HG02852 (cell line): ENCODE measurements around the gene CFAP157.
"Not testable (repeated sequence)": the region's sequence is repeated elsewhere in the genome, so short reads cannot be mapped to it uniquely, and the experiment has no call there.

Experiments used
- ATAC-seq: cut with Tn5 transposase; IDR thresholded peaks from one replicate; pipeline ENCODE4 v1.9.1; 2021; ENCODE audit warnings: mild to moderate bottlenecking, moderate library complexity; ENCODE audit not compliant: unreplicated experiment

The CFAP157 gene

GRCh38 chr9:127734747-127735529, 28.1 kb downstream of the CFAP157 start, which contains the start of gene TOR2A:
TSS of gene TOR2A (minus strand) at chr9:127735294. CDS start at chr9:127735270, 24 bp downstream.
- ATAC-seq, result peak; percentile 85

DNA sequence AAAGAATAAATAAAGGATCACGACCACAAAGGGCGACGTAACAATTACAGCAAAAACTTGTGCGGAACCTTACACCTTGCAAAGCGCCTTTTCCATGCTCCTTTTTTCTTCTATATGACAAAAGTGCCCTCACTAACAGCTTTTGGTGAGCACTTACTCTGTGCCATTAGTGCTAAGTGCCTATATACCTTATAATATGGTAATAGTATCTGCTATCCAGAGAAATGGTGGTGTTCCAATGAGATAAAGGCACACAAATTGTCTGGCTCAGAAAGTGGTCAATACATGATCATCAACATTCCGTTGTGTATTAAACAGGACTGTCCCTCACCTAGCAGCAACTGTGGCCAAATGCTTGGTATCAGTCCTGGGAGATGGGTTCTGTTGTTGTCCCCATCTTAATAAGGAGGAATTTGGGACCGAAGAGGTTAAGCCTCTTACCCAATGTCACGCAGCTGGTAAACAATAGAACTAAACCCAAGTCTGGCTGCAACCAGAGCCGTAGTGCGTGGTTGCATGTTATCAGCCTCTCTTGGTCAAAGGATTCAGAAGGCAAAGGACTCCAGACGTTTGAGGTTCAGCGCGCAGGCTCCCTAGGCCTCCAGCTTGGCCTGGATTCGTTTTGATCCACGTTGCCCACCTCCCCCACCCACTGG, 28.9 kb downstream of the CFAP157 start:
- ATAC-seq, result peak; percentile 9

DNA sequence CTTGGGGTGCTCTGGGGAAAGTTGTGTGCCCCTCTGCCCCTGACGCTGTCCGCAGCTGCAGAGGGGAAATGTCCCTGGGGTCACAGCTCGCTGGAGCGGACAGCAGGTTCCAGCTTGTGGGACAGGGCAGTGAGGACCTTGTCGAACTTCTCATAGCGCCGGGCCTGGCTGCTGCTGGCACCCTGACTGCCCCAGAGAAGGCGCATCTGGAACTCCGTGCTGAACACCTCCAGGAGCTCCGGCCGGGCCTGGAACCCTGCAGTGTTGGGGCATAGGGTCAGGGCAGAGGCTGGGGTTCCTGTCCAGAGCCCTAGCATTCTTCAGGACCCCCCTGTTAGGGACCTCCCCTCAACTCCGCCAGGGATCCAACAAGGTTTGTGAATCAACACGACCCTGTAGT, 31.9 kb downstream of the CFAP157 start:
- no peak for ATAC-seq

- no peak for ATAC-seq
Observed at GRCh38 chr9:127739614-127740330, 33.0 kb downstream of the CFAP157 start.

DNA sequence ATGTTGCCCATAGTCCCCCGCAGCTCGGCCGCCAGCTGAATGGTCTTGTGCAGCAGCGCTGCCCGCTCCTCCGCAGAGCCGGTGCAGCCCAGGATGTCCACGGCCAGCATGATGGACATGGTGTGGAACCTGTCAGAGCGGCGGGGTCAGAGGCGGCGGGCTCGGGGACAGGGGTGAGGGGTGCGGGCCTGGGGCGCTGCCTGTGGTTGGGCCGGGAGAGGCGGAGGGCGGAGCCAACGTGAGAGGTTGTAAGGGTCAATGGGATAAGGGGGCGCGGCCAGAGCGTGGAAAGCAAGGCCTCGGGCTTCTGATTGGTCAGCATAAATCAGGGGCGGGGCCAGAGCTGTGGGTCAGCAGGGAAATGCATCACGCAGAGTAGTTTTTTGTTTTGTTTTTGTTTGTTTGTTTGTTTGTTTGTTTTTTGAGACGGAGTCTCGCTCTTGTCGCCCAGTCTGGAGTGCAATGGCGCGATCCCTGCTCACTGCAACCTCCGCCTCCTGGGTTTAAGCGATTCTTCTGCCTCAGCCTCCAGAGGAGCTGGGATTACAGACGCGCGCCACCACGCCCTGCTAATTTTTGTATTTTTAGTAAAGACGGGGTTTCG, 35.1 kb downstream of the CFAP157 start:
- no peak for ATAC-seq

- ATAC-seq, result no peak
Observed at GRCh38 chr9:127742435-127743088, 35.8 kb downstream of the CFAP157 start.

- no peak for ATAC-seq
Observed at GRCh38 chr9:127744398-127745110, 37.8 kb downstream of the CFAP157 start.

DNA sequence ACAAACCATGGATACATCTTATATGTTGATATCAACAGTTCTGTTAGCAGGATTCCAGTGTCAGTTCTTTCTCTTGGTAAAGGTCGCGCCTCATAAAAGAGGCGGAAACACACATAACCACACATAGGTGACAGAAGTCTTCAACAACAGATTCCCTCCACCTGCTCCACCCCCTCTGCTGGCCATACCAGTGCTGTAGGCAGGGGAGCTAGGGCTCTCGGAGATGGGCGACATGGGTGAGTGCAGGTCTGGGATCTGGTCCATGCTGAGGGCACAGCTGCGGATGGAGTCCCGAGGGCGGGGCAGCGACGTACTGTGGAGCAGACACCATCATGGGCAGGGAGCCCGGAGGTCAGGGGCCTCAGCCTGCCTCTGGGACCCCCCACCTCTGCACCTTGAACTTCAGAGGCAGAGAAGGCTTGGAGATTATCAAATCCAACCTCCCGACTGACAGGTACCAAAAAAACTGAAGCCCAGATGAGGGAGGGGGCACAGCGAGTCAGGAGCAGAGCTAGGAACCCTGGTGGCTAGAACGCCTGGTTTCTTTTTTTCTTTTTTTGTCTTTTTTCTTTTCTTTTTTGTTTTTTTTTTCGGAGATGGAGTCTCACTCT, 40.3 kb downstream of the CFAP157 start:
- ATAC-seq, result no peak

- no peak for ATAC-seq
Observed at GRCh38 chr9:127749090-127749787, 42.5 kb downstream of the CFAP157 start.

DNA sequence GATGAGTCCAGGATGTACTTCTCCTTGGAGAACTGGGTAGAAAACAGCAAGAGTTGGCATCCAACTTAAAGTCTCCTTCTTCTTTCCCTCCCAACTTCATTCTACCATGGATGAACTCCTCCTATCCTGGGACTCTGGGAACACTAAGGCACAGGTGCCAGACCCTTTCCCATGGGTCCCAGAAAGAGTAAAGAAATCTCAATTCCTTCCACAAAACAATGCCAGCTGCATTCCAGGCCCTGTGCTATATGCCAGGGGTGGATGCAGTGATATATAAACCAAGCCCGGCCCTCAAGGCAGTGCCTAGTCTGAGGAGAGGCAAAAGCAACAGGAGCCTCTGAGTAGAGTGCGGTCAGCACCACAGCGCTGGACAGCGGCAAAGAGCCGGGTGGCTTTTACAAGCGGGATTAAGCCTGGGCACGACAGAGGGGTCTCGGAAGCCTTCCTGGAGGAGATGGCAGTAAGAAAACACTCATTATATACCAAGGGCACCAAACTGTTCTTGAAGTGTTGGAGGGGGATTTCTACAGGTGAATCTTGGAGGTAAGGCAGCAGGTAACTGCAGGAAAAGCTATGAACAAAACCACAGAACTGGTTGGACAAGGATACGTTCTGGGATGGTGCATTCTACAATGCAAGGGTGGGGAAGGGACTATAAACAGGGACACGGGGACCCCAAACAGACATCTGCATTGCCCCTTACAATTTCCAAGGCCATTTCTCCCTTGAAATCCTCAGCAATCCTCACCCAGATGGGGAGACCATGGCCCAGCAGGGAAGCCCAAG, 44.7 kb downstream of the CFAP157 start:
- ATAC-seq, result no peak

- no peak for ATAC-seq
Observed at GRCh38 chr9:127753148-127753547, 46.4 kb downstream of the CFAP157 start.

DNA sequence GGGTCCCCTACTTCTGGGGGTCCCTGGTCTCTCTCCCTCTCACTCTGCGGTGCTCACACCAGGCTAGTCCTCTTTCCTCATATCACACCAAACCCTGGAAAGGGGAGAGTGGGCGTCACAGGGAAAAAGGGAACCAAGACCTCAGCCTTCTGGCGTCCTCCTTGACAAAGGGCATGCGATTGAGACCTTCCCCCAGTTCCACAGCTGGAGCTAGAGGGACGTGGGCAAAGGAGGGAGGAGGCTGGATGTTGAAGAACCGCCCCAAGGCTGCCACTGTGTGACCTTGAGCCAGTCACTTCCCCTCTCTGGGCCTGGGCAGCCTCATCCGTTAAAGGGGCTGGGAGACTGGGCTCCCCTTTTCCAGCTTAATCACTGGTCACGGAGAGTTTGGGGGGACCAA, 46.8 kb downstream of the CFAP157 start:
- no peak for ATAC-seq

GRCh38 chr9:127754099-127755060, 47.6 kb downstream of the CFAP157 start:
- no peak for ATAC-seq

GRCh38 chr9:127755061-127756060, 48.6 kb downstream of the CFAP157 start:
- ATAC-seq, result no peak

GRCh38 chr9:127756233-127756632, 49.4 kb downstream of the CFAP157 start:
- ATAC-seq, result no peak

DNA sequence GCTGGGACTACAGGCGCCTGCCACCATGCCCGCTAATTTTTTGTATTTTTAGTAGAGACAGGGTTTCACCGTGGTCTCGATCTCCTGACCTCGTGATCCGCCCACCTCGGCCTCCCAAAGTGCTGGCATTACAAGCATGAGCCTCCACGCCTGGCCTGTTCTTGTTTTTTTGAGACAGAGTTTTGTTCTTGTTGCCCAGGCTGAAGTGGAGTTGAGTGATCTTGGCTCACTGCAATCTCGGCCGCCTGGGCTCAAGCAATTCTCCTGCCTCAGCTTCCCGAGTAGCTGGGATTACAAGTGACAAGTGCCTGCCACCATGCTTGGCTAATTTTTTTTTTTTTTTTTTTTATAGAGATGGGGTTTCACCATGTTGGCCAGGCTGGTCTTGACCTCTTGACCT, 50.0 kb downstream of the CFAP157 start:
- ATAC-seq, result not testable (repeated sequence)
